ENCODE data around the gene METTL15.
A peak's percentile ranks its signal among the peaks of the same experiment; 100 is the strongest.
"Not testable (repeated sequence)": the region's sequence is repeated elsewhere in the genome, so short reads cannot be mapped to it uniquely, and the experiment has no call there.

The METTL15 gene

GRCh38 chr11:28123151-28123581 lies 15.0 kb downstream of the METTL15 start:
- peaks cover 6% of the 10 kb centered on the region for H3K36me3 Mint-ChIP-seq (ENCODE audit: insufficient read depth)
- no peaks in the 10 kb centered on the region for H3K27me3 Mint-ChIP-seq
- H3K9me3 Mint-ChIP-seq = no peaks in the 10 kb centered on the region
- peaks cover 2 to 14% of the 10 kb centered on the region in 2 donors for H3K4me1 Mint-ChIP-seq (ENCODE audit: low read depth in 2 of 2)
- ATAC-seq (replicated peaks) (no peak), DNase-seq (no peak)
- no peak overlapping the region for H3K4me3 Mint-ChIP-seq
- H3K27ac Mint-ChIP-seq = no peak overlapping the region

GRCh38 chr11:28132548-28132947 lies 24.4 kb downstream of the METTL15 start:
- Mint-ChIP-seq H3K9me3 (no peaks in the 10 kb centered on the region), H3K4me3 (no peak overlapping the region), H3K27me3 (no peaks in the 10 kb centered on the region), H3K36me3 (ENCODE audit: insufficient read depth) (no peaks in the 10 kb centered on the region), H3K27ac (no peak overlapping the region), H3K4me1 (ENCODE audit: low read depth in 2 of 2) (no peaks in the 10 kb centered on the region)
- ATAC-seq (replicated peaks) (no peak), DNase-seq (no peak)

DNA sequence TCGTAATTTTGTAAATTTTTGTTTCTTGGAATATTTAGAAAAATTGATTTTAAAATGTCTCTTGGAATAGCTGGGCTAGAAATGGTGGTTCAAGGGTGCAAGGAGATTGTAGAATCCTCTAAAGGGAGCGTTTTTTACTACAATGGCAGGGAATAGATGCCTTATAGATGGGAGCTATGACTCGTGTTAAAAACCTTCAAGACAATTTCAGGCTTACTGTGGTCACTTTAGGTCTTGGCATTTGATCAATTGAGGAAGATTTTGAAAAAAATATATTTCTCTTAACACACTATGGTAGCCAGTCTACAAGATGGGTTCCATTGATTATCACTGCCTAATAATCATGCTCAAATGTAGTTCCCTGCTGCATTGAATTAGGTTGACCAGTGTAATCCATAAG lies 25.0 kb downstream of the METTL15 start:
- Mint-ChIP-seq H3K4me1 (ENCODE audit: low read depth in 2 of 2) (no peaks in the 10 kb centered on the region), H3K27me3 (no peaks in the 10 kb centered on the region), H3K36me3 (ENCODE audit: insufficient read depth) (no peaks in the 10 kb centered on the region), H3K4me3 (no peak overlapping the region), H3K27ac (no peak overlapping the region), H3K9me3 (no peaks in the 10 kb centered on the region)
- ATAC-seq (replicated peaks) (no peak), DNase-seq (no peak)

DNA sequence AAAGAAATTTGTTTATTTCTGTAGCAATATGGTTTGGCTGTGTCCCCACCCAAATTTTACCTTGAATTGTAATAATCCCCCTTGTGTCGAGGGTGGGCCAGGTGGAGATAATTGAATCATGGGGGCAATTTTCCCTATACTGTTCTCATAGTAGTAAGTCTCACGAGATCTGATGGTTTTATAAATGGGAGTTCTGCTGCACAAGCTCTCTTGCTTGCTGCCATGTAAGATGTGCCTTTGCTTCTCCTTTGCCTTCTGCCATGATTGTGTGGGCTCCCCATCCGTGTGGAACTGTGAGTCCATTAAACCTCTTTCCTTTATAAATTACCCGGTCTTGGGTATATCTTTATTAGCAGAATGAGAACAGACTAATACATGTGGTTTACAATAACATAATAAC lies 28.0 kb downstream of the METTL15 start:
- not testable (repeated sequence) for DNase-seq; H3K27me3 Mint-ChIP-seq; H3K27ac Mint-ChIP-seq; H3K4me1 Mint-ChIP-seq (ENCODE audit: low read depth in 2 of 2); ATAC-seq (replicated peaks); H3K9me3 Mint-ChIP-seq; H3K4me3 Mint-ChIP-seq; H3K36me3 Mint-ChIP-seq (ENCODE audit: insufficient read depth)

- no peaks in the 10 kb centered on the region for H3K36me3 Mint-ChIP-seq (ENCODE audit: insufficient read depth)
- no peak for DNase-seq
- no peaks in the 10 kb centered on the region for H3K4me1 Mint-ChIP-seq (ENCODE audit: low read depth in 2 of 2)
- no peak for ATAC-seq (replicated peaks)
- no peak overlapping the region for H3K4me3 Mint-ChIP-seq
- H3K9me3 Mint-ChIP-seq = no peaks in the 10 kb centered on the region
- H3K27ac Mint-ChIP-seq = no peak overlapping the region
- H3K27me3 Mint-ChIP-seq = no peaks in the 10 kb centered on the region
Observed at GRCh38 chr11:28137366-28137765, 29.2 kb downstream of the METTL15 start.

- no peak for DNase-seq
- H3K4me3 Mint-ChIP-seq = no peak overlapping the region
- H3K27me3 Mint-ChIP-seq = no peaks in the 10 kb centered on the region
- H3K4me1 Mint-ChIP-seq (ENCODE audit: low read depth in 2 of 2) = no peaks in the 10 kb centered on the region
- ATAC-seq (replicated peaks) = no peak
- no peaks in the 10 kb centered on the region for H3K36me3 Mint-ChIP-seq (ENCODE audit: insufficient read depth)
- H3K27ac Mint-ChIP-seq = no peak overlapping the region
- no peaks in the 10 kb centered on the region for H3K9me3 Mint-ChIP-seq
Observed at GRCh38 chr11:28137832-28138231, 29.6 kb downstream of the METTL15 start.

- no peaks in the 10 kb centered on the region for H3K9me3 Mint-ChIP-seq
- H3K27ac Mint-ChIP-seq = no peak overlapping the region
- no peaks in the 10 kb centered on the region for H3K36me3 Mint-ChIP-seq (ENCODE audit: insufficient read depth)
- ATAC-seq (replicated peaks) = no peak
- no peaks in the 10 kb centered on the region for H3K27me3 Mint-ChIP-seq
- DNase-seq = no peak
- no peak overlapping the region for H3K4me3 Mint-ChIP-seq
- H3K4me1 Mint-ChIP-seq (ENCODE audit: low read depth in 2 of 2) = peaks cover 0 to 6% of the 10 kb centered on the region in 2 donors
Observed at GRCh38 chr11:28139841-28140415, 31.7 kb downstream of the METTL15 start.

DNA sequence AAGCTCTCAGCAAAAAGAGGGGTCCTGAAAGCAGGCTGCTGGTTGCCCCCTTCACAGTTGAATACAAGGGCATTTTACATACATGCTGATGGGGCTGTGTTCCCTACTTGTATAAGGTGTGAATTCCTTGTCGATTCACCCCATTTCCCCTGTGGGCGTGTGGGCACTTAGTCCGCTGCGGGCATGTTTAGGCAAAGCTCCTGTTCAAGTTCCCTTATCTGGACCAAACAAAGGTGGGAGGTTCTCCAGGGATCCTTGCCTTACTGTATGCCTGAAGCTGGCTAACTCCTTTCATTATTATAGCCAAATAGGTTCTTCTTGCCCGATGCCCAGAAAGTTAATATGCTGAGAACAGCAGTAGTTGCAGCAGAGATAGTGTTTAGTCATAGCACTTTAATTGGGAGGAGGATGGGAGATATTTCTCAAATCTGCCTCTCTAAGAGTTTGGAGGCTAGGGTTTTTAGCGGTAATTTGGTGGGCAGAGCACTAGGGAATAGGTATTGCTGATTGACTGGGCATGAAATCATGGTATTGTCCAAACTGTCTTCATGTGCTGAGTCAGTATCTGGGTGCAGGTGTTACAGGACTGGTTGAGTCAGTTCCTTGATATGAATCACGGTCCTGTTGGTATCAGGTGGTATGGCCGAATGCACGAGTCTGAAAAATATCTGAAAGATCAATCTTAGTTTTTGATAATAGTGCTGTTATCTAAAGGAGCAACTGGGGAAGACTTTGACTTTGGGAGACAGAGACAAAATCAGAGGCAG lies 32.7 kb downstream of the METTL15 start:
- Mint-ChIP-seq H3K4me3 (no peak overlapping the region), H3K36me3 (ENCODE audit: insufficient read depth) (no peaks in the 10 kb centered on the region), H3K27ac (no peak overlapping the region), H3K9me3 (no peaks in the 10 kb centered on the region), H3K4me1 (ENCODE audit: low read depth in 2 of 2) (peaks cover 0 to 6% of the 10 kb centered on the region in 2 donors), H3K27me3 (no peaks in the 10 kb centered on the region)
- DNase-seq (no peak), ATAC-seq (replicated peaks) (no peak)

- ATAC-seq (replicated peaks) = no peak
- peaks cover 0 to 6% of the 10 kb centered on the region in 2 donors for H3K4me1 Mint-ChIP-seq (ENCODE audit: low read depth in 2 of 2)
Observed at GRCh38 chr11:28142724-28143123, 34.5 kb downstream of the METTL15 start.

DNA sequence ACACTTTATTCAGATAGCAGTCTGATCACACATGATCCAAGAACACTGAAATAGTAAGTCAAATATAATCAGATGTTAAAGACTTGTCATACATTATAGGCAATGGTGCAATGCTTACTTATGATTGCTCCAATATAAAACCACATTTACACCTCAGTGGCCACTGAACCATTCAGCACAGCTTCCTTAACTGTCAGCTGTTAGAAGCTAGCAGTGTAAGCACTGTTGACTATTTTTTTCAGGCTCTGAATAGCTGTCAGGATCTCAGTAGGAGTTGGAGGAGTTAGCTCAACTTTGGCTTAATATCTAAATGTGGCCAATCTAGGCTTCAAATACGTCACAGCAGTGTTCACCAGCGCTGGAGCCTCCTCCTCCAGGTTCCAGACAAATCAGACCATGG lies 36.6 kb downstream of the METTL15 start:
- no peaks in the 10 kb centered on the region for H3K36me3 Mint-ChIP-seq (ENCODE audit: insufficient read depth)
- ATAC-seq (replicated peaks) (no peak), DNase-seq (no peak)
- no peaks in the 10 kb centered on the region for H3K9me3 Mint-ChIP-seq
- H3K27me3 Mint-ChIP-seq = no peaks in the 10 kb centered on the region
- peaks cover 0 to 9% of the 10 kb centered on the region in 2 donors for H3K4me1 Mint-ChIP-seq (ENCODE audit: low read depth in 2 of 2)
- H3K4me3 Mint-ChIP-seq = no peak overlapping the region
- H3K27ac Mint-ChIP-seq = no peak overlapping the region

More at GRCh38 chr11:28142724-28143123, 34.5 kb downstream of the METTL15 start:
- H3K4me3 Mint-ChIP-seq = no peak overlapping the region
- H3K27ac Mint-ChIP-seq = no peak overlapping the region
- no peak for DNase-seq
- no peaks in the 10 kb centered on the region for H3K36me3 Mint-ChIP-seq (ENCODE audit: insufficient read depth)
- no peaks in the 10 kb centered on the region for H3K9me3 Mint-ChIP-seq
- H3K27me3 Mint-ChIP-seq = no peaks in the 10 kb centered on the region

DNA sequence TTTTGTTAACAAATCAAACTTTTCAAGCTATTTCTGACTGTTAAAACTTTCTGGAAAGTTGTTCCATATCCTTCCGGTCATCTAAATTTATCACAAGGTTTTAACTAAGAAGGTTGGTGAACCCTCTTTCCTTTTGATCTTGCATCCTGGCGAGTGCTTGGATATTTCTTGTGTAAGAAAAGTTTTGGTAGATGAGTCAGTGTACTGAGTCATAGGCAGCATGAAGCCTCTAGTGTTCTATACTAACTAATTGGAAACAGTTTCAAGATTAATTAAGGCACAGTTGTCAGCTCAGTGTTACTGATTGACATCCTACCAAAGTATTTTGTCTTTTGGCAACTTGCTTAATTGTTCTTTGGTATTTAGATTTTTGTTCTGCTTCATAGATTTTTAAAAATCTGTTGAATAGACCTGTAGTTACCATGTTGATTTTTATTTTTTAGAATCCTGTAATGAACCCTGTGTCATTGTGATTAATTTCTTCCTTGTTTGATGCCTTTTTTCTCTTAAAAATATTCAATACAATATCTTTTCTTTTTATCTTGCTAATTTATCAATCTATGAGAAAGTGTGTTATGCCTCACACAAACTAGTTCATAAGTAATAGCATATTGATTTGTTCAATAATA lies 38.0 kb downstream of the METTL15 start:
- Mint-ChIP-seq H3K36me3 (ENCODE audit: insufficient read depth) (no peaks in the 10 kb centered on the region), H3K9me3 (no peaks in the 10 kb centered on the region), H3K27me3 (no peaks in the 10 kb centered on the region), H3K4me1 (ENCODE audit: low read depth in 2 of 2) (peaks cover 0 to 9% of the 10 kb centered on the region in 2 donors), H3K27ac (no peak overlapping the region), H3K4me3 (no peak overlapping the region)
- DNase-seq = no peak
- ATAC-seq (replicated peaks) = no peak

DNA sequence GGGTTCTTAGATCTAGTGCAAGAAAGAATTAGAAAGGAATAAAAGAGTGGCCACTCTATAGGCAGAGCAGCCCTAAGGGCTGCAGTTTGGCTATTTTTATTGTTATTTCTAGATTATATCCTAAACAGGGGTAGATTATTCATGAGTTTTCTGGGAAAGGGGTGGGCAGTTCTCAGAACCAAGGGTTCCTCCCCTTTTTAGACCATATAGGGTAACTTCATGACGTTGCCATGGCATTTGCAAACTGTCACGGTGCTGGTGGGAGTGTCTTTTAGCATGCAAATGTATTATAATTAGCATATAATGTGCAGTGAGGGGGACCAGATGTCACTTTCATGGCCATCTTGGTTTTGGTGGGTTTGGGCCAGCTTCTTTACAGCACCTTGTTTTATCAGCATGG lies 44.6 kb downstream of the METTL15 start:
- Mint-ChIP-seq H3K27me3 (no peaks in the 10 kb centered on the region), H3K4me1 (ENCODE audit: low read depth in 2 of 2) (peaks cover 1 to 3% of the 10 kb centered on the region in 2 donors), H3K36me3 (ENCODE audit: insufficient read depth) (peaks cover 4% of the 10 kb centered on the region), H3K9me3 (peaks cover 0 to 2% of the 10 kb centered on the region in 2 donors), H3K4me3 (no peak overlapping the region), H3K27ac (no peak overlapping the region)
- DNase-seq = no peak
- ATAC-seq (replicated peaks) = no peak

- H3K9me3 Mint-ChIP-seq = peaks cover 0 to 6% of the 10 kb centered on the region in 2 donors
- no peak overlapping the region for H3K4me3 Mint-ChIP-seq
- peaks cover 4% of the 10 kb centered on the region for H3K36me3 Mint-ChIP-seq (ENCODE audit: insufficient read depth)
- no peak for ATAC-seq (replicated peaks)
- H3K27ac Mint-ChIP-seq = no peak overlapping the region
- H3K4me1 Mint-ChIP-seq (ENCODE audit: low read depth in 2 of 2) = peaks cover 0 to 4% of the 10 kb centered on the region in 2 donors
- DNase-seq = no peak
- H3K27me3 Mint-ChIP-seq = no peaks in the 10 kb centered on the region
Observed at GRCh38 chr11:28153586-28153985, 45.4 kb downstream of the METTL15 start.

GRCh38 chr11:28168718-28169117 lies 60.5 kb downstream of the METTL15 start:
- ATAC-seq (replicated peaks) (no peak), DNase-seq (no peak)
- Mint-ChIP-seq H3K36me3 (ENCODE audit: insufficient read depth) (peaks cover 7% of the 10 kb centered on the region), H3K4me1 (ENCODE audit: low read depth in 2 of 2) (peaks cover 12 to 20% of the 10 kb centered on the region in 2 donors), H3K27me3 (no peaks in the 10 kb centered on the region), H3K9me3 (no peaks in the 10 kb centered on the region), H3K27ac (peak overlapping the region in 1 of 2 donors; percentile 1), H3K4me3 (no peak overlapping the region)
